H1 (cell line): ENCODE results near the gene SLITRK1.

ENCODE experiments used
- EP300 ChIP-seq, 2 experiments: IDR thresholded peaks; 1 replicate in 1 of 2; 2 replicates in 1 of 2; pipeline ENCODE4 v1.6.1; 2011 to 2012; ENCODE audit warnings: low read depth in 2 of 2, low read length in 2 of 2, mild to moderate bottlenecking in 2 of 2, borderline replicate concordance in 1 of 2, inconsistent platforms in 1 of 2, moderate library complexity in 1 of 2
- POLR2A ChIP-seq, 2 experiments: IDR thresholded peaks; 1 replicate in 1 of 2; 2 replicates in 1 of 2; pipeline ENCODE4 v1.6.1; 2011; ENCODE audit warnings: low read depth in 2 of 2, low read length in 2 of 2, mild to moderate bottlenecking in 2 of 2; ENCODE audit errors: control extremely low read depth in 1 of 2
- YY1 ChIP-seq: IDR thresholded peaks from 2 replicates; pipeline ENCODE4 v1.6.1; 2011; ENCODE audit warnings: low read depth, mild to moderate bottlenecking, low read length
- TF ChIP-seq, protein P1 (sequence below), 3 experiments: IDR thresholded peaks; 1 replicate in 2 of 3; 2 replicates in 1 of 3; pipeline versions ENCODE4 v1.5.1 to v1.6.1; 2011; ENCODE audit warnings: low read length in 3 of 3, mild to moderate bottlenecking in 3 of 3, inconsistent platforms in 2 of 3, low read depth in 1 of 3, moderate library complexity in 1 of 3; ENCODE audit not compliant: insufficient read depth in 1 of 3; ENCODE audit errors: control extremely low read depth in 1 of 3

DNA sequence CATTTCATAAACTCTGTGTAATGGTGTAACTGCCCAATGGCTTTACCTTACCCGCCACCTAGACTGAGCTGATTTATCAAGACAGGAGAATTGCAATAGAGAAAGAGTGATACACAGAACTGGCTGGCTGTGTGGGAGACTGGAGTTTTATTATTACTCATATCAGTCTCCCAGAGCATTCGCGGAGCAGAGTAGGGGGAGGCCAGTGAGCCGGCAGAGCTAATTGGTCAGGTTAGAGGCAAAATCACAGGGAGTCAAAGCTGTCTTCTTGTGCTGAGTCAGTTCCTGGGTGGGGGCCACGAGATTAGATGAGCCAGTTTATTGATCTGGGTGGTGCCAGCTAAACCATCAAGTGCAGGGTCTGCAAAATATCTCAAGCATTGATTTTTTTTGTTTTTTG, 23.4 kb upstream of the SLITRK1 start:
- TF ChIP-seq, protein P1, sequence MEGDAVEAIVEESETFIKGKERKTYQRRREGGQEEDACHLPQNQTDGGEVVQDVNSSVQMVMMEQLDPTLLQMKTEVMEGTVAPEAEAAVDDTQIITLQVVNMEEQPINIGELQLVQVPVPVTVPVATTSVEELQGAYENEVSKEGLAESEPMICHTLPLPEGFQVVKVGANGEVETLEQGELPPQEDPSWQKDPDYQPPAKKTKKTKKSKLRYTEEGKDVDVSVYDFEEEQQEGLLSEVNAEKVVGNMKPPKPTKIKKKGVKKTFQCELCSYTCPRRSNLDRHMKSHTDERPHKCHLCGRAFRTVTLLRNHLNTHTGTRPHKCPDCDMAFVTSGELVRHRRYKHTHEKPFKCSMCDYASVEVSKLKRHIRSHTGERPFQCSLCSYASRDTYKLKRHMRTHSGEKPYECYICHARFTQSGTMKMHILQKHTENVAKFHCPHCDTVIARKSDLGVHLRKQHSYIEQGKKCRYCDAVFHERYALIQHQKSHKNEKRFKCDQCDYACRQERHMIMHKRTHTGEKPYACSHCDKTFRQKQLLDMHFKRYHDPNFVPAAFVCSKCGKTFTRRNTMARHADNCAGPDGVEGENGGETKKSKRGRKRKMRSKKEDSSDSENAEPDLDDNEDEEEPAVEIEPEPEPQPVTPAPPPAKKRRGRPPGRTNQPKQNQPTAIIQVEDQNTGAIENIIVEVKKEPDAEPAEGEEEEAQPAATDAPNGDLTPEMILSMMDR (IDR thresholded peaks at IDR 0.05; ENCODE audit: control extremely low read depth in 1 of 3, insufficient read depth in 1 of 3, low read depth in 1 of 3, low read length in 3 of 3): no peak
- TF ChIP-seq POLR2A (IDR thresholded peaks at IDR 0.05; ENCODE audit: control extremely low read depth in 1 of 2, low read depth in 2 of 2, low read length in 2 of 2) (no peak), EP300 (IDR thresholded peaks at IDR 0.05; ENCODE audit: borderline replicate concordance in 1 of 2, low read depth in 2 of 2, low read length in 2 of 2) (no peak), YY1 (no peak)
